ENCODE results near the gene GPX4.
"Not testable (repeated sequence)": the region's sequence is repeated elsewhere in the genome, so short reads cannot be mapped to it uniquely, and the experiment has no call there.

Gene GPX4

DNA sequence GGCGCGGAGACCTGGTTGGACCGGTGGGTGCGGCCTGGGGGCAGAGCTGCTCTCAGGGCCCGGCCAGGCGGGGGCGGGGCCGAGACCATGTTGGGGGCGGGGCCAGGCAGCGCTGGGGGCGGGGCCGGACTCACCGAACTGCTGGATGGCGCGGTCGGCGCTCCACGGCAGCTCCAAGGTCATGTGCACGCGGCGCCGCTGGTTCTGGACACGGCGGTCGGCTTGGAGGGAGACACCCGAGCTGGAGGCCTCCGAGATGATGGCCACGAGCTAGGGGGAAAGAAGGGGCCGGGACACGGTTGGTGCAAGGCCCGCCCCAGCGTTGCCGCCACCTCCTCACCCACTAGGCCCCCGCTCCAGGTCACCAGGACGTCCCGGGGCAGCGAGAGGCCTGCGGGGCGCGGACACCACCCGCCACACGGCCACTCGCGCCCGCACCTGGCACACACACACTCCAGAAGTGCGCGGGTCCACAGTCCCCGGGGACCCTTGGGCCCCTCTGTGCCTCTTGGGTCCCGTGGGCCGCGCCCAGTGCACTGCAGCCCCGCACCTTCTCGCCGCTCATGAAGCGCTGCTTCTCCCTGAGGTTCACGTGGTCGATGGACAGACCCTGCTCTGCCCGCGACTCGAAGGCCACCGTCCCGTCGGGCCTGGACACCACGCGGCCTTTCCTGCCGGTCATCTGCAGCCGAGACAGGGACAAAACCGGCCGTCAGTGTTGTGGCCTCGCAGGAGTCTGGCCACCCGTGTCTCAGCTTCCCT, 8.7 kb downstream of the GPX4 start:
- in situ Hi-C loops (cut with MboI; ENCODE audit: low sequenced_read_pairs, unreplicated experiment) = no loop called here
- TF ChIP-seq, protein P1, sequence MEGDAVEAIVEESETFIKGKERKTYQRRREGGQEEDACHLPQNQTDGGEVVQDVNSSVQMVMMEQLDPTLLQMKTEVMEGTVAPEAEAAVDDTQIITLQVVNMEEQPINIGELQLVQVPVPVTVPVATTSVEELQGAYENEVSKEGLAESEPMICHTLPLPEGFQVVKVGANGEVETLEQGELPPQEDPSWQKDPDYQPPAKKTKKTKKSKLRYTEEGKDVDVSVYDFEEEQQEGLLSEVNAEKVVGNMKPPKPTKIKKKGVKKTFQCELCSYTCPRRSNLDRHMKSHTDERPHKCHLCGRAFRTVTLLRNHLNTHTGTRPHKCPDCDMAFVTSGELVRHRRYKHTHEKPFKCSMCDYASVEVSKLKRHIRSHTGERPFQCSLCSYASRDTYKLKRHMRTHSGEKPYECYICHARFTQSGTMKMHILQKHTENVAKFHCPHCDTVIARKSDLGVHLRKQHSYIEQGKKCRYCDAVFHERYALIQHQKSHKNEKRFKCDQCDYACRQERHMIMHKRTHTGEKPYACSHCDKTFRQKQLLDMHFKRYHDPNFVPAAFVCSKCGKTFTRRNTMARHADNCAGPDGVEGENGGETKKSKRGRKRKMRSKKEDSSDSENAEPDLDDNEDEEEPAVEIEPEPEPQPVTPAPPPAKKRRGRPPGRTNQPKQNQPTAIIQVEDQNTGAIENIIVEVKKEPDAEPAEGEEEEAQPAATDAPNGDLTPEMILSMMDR (IDR thresholded peaks at IDR 0.05; ENCODE audit: borderline replicate concordance, control extremely low read depth, extremely low read depth, insufficient read depth, missing control alignments) = no peak
- no peak for DNase-seq (ENCODE audit: low spot score)

DNA sequence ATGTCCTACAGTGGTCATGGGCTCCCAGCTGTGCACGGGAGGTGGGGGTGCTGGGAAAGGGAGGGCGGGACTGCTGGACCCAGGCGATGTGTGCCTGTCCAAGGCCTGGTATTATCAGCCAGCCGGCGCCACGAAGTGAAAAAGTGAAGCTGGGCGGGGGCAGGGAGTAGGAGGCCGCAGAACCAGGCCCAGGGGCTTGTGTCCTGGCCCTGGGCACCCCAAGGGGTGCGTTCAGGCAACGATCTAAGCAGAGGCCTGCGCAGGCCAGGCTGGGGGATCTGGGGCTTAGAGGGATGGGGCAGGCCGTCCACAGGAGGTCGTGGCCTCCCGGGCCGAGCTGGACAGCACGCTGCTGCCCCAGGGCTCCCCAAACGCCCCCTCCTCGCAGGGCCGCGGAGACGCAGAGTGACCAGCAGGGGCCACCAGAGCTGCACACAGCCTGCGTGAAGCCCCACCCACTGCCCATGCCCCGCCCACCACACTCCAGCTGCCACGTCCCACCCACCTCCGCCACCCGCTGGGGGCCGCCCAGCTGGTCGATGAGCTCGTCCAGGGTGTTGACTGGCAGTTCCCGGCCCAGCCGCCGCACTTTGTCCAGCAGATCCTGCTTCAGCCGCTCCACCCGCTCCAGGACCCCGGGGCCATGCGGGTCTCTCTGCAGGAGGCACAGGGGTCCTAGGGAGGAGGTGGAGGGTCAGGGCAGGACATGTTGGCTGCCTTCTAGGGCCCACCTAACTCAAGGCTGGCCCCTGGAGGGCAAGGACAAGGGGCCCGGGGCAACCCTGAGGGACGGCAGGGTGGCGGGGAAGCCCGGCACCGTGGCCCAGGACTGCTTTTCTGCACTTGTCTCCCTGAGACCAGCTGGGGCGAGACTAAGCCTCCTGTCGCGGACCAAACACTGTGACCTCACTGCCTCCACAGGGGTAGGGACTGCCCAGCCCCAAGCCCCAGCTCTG, 9.5 kb downstream of the GPX4 start:
- DNase-seq (ENCODE audit: low spot score) = peak; percentile 98
- in situ Hi-C loops (cut with MboI; ENCODE audit: low sequenced_read_pairs, unreplicated experiment) = no loop called here
- TF ChIP-seq, protein P1 (IDR thresholded peaks at IDR 0.05; ENCODE audit: borderline replicate concordance, control extremely low read depth, extremely low read depth, insufficient read depth, missing control alignments) = peak; percentile 87

DNA sequence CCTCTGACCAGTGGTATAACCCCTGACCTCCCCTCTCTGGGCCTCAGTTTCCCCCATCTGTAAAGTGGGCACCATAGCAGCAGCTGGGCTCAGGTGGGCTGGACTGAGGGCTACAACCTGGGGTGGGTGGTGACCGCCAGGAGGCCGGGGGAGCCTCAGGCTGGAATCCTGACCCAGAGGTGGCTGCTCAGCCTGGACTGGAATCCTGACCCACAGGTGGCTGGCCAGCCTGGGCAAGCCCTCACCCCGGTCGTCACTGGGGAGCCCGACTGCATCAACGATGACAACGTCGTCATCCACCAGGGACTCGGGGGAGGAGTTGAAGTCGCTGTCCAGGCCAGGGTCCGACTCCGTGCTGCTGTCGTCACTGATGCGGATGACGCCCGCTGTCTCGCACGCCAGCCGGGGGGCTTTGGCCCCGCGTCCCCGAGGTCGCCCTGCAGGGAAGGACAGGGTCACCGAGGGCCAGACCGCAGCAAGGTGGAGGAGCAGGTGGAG, 10.2 kb downstream of the GPX4 start:
- TF ChIP-seq, protein P1 (IDR thresholded peaks at IDR 0.05; ENCODE audit: borderline replicate concordance, control extremely low read depth, extremely low read depth, insufficient read depth, missing control alignments) = no peak
- in situ Hi-C loops (cut with MboI; ENCODE audit: low sequenced_read_pairs, unreplicated experiment) = no loop called here
- no peak for DNase-seq (ENCODE audit: low spot score)

DNA sequence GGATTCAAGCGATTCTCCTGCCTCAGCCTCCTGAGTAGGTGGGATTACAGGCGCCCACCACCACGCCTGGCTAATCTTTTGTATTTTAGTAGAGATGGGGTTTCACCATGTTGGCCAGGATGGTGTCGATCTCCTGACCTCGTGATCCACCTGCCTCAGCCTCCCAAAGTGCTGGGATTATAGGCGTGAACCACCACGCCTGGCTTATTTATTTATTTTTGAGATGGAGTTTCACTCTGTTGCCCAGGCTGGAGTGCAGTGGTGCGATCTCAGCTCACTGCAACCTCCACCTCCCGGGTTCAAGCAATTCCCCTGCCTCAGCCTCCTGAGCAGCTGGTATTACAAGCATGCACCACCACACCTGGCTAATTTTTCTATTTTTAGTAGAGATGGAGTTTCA, 10.9 kb downstream of the GPX4 start:
- DNase-seq (ENCODE audit: low spot score); in situ Hi-C loops (cut with MboI; ENCODE audit: low sequenced_read_pairs, unreplicated experiment): not testable (repeated sequence)

DNA sequence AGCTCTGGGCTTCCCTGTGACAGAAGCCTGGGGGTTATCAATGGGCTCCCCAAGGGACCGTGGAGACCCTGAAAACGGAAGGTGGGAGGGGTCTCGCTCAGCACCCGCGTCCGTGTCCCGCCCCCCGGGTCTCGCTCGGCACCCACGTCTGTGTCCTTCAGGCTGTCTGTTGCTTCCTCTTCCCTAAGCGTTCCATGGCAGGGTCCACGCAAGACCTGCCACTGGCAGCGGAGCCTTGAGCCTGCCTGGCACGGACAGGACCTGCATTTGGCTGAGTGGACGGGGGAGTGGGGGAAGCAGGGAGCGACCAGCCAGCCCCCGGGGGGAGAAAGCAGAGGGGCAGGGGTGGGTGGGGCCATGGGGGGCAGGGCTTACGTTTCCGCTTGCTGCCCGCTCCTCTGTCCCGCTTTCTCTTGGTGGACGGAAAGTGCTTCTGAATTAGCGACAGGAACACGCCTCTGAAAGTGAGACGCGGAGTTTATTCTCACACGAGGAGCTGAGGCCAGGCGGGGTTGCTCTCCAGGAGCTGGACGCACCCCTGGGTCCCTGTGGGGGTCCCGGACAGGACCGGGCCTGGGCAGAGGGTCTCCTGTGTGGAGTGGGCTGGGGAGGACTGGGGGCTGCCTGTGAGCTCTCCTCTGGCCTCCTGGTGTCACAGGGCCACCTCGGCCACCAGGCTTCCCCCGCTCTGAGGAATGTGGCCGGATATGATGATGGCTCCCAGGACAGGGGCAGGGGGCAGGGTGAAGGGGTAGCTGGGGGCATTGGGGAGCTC, 12.0 kb downstream of the GPX4 start:
- TF ChIP-seq, protein P1 (IDR thresholded peaks at IDR 0.05; ENCODE audit: borderline replicate concordance, control extremely low read depth, extremely low read depth, insufficient read depth, missing control alignments) = no peak
- DNase-seq (ENCODE audit: low spot score) = no peak
- in situ Hi-C loops (cut with MboI; ENCODE audit: low sequenced_read_pairs, unreplicated experiment) = no loop called here

DNA sequence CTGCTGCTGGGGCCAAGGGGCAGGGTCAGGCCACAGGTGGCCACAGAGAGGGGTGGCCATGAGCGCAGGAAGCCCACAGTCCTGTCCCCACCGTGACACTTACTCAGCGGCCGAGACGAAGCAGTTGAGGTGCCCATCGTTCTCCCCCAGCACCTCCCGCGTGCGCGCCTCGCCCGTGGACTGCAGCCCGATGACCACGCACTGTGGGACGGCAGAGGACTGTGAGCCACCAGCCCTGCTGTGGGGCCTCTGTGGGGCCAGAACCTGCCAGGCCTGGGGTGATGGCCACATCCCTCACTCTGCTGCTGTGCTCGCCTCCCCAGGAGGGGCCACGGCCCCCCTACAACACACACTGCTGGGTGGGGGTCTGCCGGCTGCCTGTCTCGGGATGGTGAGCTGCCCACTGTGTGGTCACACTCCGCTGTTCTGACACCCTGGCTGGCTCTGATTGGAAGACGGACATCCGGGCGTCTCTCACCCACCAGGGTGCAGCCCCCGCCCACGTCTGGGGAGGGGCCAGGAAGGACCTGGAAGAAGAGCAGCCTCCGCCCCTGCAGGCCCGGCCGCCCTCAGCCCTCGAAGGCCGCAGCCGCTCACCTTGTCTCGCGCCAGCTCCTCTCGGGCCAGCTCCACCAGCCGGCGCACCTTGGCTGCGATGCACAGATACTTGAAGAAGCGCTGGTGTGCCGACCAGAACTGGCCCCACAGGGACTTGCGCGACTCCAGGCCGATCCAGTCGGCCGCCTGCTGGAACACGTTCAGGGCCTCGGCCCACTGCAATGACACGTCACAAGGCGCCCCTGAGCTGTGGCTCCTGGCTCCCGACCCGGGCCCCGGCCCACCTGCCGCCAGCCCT, 13.2 kb downstream of the GPX4 start:
- TF ChIP-seq, protein P1 (IDR thresholded peaks at IDR 0.05; ENCODE audit: borderline replicate concordance, control extremely low read depth, extremely low read depth, insufficient read depth, missing control alignments) = no peak
- no peak for DNase-seq (ENCODE audit: low spot score)
- in situ Hi-C loops (cut with MboI; ENCODE audit: low sequenced_read_pairs, unreplicated experiment) = no loop called here
